MM.1S (cell line): ENCODE results near the gene PURA.

Experiments
- EZH2 ChIP-seq: fragments of 300-600 bp; sonication (generic); optimal IDR thresholded peaks from 2 replicates; pipeline ENCODE3; 2017; ENCODE audit warnings: low read depth, mild to moderate bottlenecking, antibody characterized with exemption, low read length, mixed read lengths
- EZH2phosphoT487 ChIP-seq: fragments of 300-600 bp; sonication (generic); IDR thresholded peaks from 2 replicates; pipeline ENCODE4 v1.6.1; 2018; ENCODE audit warnings: antibody characterized with exemption, low read length
- TF ChIP-seq, protein P1 (sequence below): fragments of 300-600 bp; sonication (generic); IDR thresholded peaks from 2 replicates; pipeline ENCODE4 v1.5.1; 2016; ENCODE audit warnings: antibody characterized with exemption, low read length, mixed read lengths

DNA sequence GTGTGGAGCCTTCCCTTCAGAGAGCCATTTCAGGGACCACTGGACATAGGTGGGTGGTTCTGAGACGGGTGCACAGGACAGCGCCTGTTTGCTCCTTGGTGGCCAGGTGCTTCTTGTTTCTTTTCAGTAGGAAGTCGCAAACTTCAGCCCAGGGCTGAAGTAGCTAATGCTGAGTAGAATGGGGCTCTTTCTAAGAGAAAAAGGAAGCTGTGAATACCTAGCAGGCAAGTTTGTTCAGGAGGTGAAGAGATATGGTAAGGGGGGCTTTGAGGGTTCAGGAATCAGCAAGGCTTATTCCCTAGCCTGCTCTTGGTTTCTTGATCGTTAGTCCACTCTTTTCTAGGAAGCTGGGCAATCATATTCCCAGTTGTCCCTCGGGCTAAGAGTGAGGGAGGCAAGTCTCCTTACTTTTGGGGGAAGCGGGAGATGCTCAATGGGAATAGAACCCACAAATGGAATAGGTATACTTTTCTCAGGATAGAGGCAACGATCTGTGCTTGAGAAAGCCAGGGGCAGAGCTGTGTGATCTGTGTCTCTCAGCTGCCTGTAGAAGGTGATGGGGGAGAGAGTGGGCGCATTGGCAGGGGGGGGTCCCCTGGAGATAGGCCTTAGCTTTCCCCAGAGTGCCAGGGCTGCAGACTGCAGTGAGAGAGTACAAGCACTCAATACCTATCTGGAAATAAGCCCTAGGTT lies 1.9 kb upstream of the PURA start:
- TF ChIP-seq, protein P1, sequence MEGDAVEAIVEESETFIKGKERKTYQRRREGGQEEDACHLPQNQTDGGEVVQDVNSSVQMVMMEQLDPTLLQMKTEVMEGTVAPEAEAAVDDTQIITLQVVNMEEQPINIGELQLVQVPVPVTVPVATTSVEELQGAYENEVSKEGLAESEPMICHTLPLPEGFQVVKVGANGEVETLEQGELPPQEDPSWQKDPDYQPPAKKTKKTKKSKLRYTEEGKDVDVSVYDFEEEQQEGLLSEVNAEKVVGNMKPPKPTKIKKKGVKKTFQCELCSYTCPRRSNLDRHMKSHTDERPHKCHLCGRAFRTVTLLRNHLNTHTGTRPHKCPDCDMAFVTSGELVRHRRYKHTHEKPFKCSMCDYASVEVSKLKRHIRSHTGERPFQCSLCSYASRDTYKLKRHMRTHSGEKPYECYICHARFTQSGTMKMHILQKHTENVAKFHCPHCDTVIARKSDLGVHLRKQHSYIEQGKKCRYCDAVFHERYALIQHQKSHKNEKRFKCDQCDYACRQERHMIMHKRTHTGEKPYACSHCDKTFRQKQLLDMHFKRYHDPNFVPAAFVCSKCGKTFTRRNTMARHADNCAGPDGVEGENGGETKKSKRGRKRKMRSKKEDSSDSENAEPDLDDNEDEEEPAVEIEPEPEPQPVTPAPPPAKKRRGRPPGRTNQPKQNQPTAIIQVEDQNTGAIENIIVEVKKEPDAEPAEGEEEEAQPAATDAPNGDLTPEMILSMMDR = no peak
- TF ChIP-seq EZH2phosphoT487 = no peak
- no peak for TF ChIP-seq EZH2
